Measurements from ENCODE around the gene HCN3.

HCN3 gene

DNA sequence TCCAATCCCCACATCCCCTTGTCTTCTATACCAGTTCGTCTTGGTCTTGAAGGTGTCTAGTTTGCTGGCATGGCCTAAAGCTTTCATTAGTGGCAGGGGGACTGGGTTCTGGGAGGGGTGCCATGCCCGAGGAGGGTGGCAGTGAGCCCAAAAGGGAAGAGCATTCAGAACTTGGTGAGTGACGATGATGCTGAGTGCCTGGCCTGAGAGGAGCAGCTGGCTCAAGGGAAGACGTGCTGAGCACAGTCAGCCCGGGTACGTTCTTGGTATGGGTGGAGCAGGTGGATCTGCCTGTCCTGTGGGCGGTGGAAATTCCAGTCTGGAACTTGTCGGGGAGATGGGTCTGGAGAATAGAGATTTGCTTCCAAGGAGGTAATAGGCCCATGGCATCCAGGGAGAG is 36.0 kb downstream of the HCN3 start:
- DNase-seq (ENCODE audit: low spot score), result no peak
- Histone ChIP-seq H3K27ac (no peak overlapping the region), H3K4me3 (no peak overlapping the region)
- TF ChIP-seq, protein P1, sequence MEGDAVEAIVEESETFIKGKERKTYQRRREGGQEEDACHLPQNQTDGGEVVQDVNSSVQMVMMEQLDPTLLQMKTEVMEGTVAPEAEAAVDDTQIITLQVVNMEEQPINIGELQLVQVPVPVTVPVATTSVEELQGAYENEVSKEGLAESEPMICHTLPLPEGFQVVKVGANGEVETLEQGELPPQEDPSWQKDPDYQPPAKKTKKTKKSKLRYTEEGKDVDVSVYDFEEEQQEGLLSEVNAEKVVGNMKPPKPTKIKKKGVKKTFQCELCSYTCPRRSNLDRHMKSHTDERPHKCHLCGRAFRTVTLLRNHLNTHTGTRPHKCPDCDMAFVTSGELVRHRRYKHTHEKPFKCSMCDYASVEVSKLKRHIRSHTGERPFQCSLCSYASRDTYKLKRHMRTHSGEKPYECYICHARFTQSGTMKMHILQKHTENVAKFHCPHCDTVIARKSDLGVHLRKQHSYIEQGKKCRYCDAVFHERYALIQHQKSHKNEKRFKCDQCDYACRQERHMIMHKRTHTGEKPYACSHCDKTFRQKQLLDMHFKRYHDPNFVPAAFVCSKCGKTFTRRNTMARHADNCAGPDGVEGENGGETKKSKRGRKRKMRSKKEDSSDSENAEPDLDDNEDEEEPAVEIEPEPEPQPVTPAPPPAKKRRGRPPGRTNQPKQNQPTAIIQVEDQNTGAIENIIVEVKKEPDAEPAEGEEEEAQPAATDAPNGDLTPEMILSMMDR (IDR thresholded peaks at IDR 0.05), result no peak

- Histone ChIP-seq H3K4me3 (no peak overlapping the region), H3K27ac (no peak overlapping the region)
- TF ChIP-seq, protein P1 (IDR thresholded peaks at IDR 0.05), result no peak
- DNase-seq (ENCODE audit: low spot score), result no peak
These were observed 39.7 kb downstream of the HCN3 start for GRCh38 chr1:155316922-155317321.

DNA sequence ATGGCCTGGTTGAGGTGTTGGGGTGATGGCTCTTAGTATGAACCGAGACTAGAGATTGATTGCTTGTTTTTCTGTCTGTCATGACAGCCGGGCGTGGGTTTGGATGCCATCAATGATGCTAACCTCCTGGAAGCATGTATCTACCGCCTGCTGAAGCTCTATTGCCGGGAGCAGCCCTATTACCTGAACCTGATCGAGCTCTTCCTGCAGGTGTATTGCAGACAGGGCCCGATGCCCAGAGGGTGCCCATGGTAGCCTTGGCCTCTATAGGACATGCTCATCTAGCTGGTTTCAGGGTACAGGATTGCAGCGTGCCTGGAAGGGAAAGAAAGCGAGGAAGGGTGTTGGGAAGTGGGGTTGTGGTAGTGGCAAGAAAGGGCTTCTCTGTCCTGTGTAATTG is 40.8 kb downstream of the HCN3 start:
- no peak overlapping the region for H3K27ac ChIP-seq
- H3K4me3 ChIP-seq, result no peak overlapping the region
- no peak for DNase-seq (ENCODE audit: low spot score)
- TF ChIP-seq, protein P1 (IDR thresholded peaks at IDR 0.05), result no peak

DNA sequence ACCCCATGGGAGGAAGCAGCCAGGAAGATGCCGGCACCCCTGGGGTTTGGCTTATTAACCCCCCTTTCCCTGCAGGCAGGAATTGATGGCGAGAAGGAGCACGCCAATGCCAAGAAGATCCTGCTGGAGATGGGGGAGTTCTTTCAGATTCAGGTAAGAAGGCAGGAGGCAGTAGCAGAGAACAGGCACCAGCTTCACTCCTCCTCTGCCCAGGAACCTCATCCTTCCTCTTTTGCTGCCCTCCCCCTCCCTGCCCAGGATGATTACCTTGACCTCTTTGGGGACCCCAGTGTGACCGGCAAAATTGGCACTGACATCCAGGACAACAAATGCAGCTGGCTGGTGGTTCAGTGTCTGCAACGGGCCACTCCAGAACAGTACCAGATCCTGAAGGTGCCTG is 42.3 kb downstream of the HCN3 start:
- DNase-seq (ENCODE audit: low spot score), result no peak
- TF ChIP-seq, protein P1 (IDR thresholded peaks at IDR 0.05), result no peak
- H3K4me3 ChIP-seq, result no peak overlapping the region
- no peak overlapping the region for H3K27ac ChIP-seq

GRCh38 chr1:155320252-155320651 is 43.0 kb downstream of the HCN3 start:
- Histone ChIP-seq H3K4me3 (peak overlapping the region; percentile 87), H3K27ac (peak overlapping the region; percentile 98 to 99)
- DNase-seq (ENCODE audit: low spot score), result no peak
- TF ChIP-seq, protein P1 (IDR thresholded peaks at IDR 0.05), result no peak

- Histone ChIP-seq H3K27ac (peak within 1 kb of the TSS; percentile 98 to 99), H3K4me3 (peak within 1 kb of the TSS; percentile 87)
- TF ChIP-seq, protein P1 (IDR thresholded peaks at IDR 0.05), result no peak
- DNase-seq (ENCODE audit: low spot score), result peak; percentile 91
These were observed 43.7 kb downstream of the HCN3 start, which contains the start of gene RUSC1 for GRCh38 chr1:155320661-155321617. TSS of gene RUSC1 (plus strand) at chr1:155320894. CDS start at chr1:155321774, 880 bp downstream.
